Testis (tissue), 2 donors: ENCODE data around the gene SCAPER.

ENCODE experiments used
- POLR2A ChIP-seq: fragments of 450-650 bp; IDR thresholded peaks from one replicate; pipeline ENCODE4 v1.6.1; 2017; ENCODE audit warnings: antibody characterized with exemption, mild to moderate bottlenecking, moderate library complexity
- TF ChIP-seq, protein P1 (sequence below), 3 experiments: fragments of 450-650 bp in 2 of 3; fragments of 200-600 bp in 1 of 3; sonication (generic) in 1 of 3; IDR thresholded peaks; one replicate each; pipeline ENCODE4 v1.5.1; 2016 to 2019; ENCODE audit warnings: antibody characterized with exemption in 3 of 3, mild to moderate bottlenecking in 2 of 3, moderate library complexity in 1 of 3

DNA sequence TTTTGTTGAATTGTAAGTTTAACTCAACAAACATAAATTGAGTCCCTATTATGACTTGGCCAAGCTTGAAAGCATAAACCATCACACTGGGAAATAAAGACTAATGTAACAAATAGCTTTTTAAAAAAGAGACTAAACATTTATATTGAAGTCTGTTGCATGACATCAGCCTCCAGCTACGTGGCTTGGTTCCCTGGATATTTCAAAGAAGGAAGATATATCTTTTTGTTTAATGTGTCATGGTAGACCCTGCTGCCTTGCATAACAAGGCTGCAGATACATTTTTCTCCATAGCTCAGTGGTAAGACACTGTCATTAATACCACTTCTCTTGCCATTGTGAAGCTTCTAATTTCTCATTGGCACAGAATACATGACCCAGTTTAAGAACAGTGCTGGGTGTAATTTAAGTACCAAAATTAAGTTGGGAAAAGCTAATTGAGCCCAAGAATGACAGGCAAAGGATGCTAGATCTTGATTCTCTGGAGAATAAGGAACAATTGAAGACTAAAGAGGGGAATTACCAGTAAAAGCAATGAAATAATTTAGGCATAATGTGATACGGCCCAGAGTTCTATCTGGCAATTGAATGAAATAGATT lies 40.5 kb upstream of the SCAPER start:
- TF ChIP-seq POLR2A = no peak
- TF ChIP-seq, protein P1, sequence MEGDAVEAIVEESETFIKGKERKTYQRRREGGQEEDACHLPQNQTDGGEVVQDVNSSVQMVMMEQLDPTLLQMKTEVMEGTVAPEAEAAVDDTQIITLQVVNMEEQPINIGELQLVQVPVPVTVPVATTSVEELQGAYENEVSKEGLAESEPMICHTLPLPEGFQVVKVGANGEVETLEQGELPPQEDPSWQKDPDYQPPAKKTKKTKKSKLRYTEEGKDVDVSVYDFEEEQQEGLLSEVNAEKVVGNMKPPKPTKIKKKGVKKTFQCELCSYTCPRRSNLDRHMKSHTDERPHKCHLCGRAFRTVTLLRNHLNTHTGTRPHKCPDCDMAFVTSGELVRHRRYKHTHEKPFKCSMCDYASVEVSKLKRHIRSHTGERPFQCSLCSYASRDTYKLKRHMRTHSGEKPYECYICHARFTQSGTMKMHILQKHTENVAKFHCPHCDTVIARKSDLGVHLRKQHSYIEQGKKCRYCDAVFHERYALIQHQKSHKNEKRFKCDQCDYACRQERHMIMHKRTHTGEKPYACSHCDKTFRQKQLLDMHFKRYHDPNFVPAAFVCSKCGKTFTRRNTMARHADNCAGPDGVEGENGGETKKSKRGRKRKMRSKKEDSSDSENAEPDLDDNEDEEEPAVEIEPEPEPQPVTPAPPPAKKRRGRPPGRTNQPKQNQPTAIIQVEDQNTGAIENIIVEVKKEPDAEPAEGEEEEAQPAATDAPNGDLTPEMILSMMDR (IDR thresholded peaks at IDR 0.05) = no peak
